Measurements from ENCODE around the gene MTOR.

- TF ChIP-seq CTCF (conservative IDR thresholded peaks at IDR 0.05; ENCODE audit: low read length) (no peak), EZH2phosphoT487 (IDR thresholded peaks at IDR 0.05; ENCODE audit: borderline replicate concordance) (no peak)
Observed at GRCh38 chr1:11158291-11158690, 104.1 kb downstream of the MTOR start.
